HEK293 (cell line): ENCODE measurements around the gene NCAN.

ENCODE experiments used
- CTCF ChIA-PET: fragments of 350-600 bp; formaldehyde crosslinking; extraction: SDS; loops from one replicate; lab custom pipeline; 2021; ENCODE audit warnings: antibody characterized with exemption; lab: Yijun Ruan, JAX
- POLR2A ChIA-PET: fragments of 300-600 bp; formaldehyde crosslinking; extraction: SDS; loops from one replicate; lab custom pipeline; 2020; ENCODE audit warnings: antibody characterized with exemption, inconsistent platforms; lab: Yijun Ruan, JAX
- H3K27ac ChIP-seq: fragments of 200-500 bp; sonication (Bioruptor generic); 2 replicates; pipeline ENCODE4 v1.5.1; 2014; ENCODE audit warnings: low read depth, low read length, control low read depth, inconsistent platforms; ENCODE audit errors: extremely low read depth
- H3K36me3 ChIP-seq, 2 experiments: fragments of 200-500 bp in 1 of 2; sonication (Bioruptor generic) in 1 of 2; 1 replicate in 1 of 2; 2 replicates in 1 of 2; pipeline ENCODE4 v1.5.1; 2014 to 2017; ENCODE audit warnings: inconsistent platforms in 2 of 2, low read length in 2 of 2; ENCODE audit not compliant: control insufficient read depth in 2 of 2, insufficient read depth in 1 of 2
- H3K4me1 ChIP-seq: fragments of 200-500 bp; sonication (Bioruptor generic); 2 replicates; pipeline ENCODE4 v1.5.1; 2014; ENCODE audit warnings: mild to moderate bottlenecking, low read length, inconsistent platforms; ENCODE audit not compliant: control insufficient read depth, insufficient read depth
- H3K4me3 ChIP-seq: 2 replicates; pipeline ENCODE4 v1.5.1; 2011; ENCODE audit warnings: low read depth, mild to moderate bottlenecking, control low read depth, low read length, moderate library complexity
- H3K9me3 ChIP-seq: fragments of 200-500 bp; sonication (Bioruptor generic); 2 replicates; pipeline ENCODE4 v1.5.1; 2014; ENCODE audit warnings: low read depth, low read length, inconsistent platforms; ENCODE audit not compliant: control insufficient read depth, insufficient read depth
- BCL11B ChIP-seq: fragments of 450-650 bp; formaldehyde crosslinking; IDR thresholded peaks from 2 replicates; pipeline ENCODE4 v1.5.1; 2016; ENCODE audit warnings: low read depth, missing biosample characterization, missing genetic modification characterization
- GLIS1 ChIP-seq: fragments of 450-650 bp; formaldehyde crosslinking; IDR thresholded peaks from 2 replicates; pipeline ENCODE4 v1.5.1; 2016; ENCODE audit warnings: missing biosample characterization, missing genetic modification characterization
- KLF9 ChIP-seq: fragments of 450-650 bp; formaldehyde crosslinking; IDR thresholded peaks from 2 replicates; pipeline ENCODE4 v1.5.1; 2016; ENCODE audit warnings: missing biosample characterization, missing genetic modification characterization, low read depth
- OVOL3 ChIP-seq: fragments of 450-650 bp; formaldehyde crosslinking; IDR thresholded peaks from 2 replicates; pipeline ENCODE4 v1.5.1; 2016; ENCODE audit warnings: missing biosample characterization, missing genetic modification characterization
- SP7 ChIP-seq: fragments of 450-650 bp; formaldehyde crosslinking; IDR thresholded peaks from 2 replicates; pipeline ENCODE4 v1.5.1; 2016; ENCODE audit warnings: missing biosample characterization, missing genetic modification characterization
- ZEB2 ChIP-seq: fragments of 450-650 bp; formaldehyde crosslinking; IDR thresholded peaks from 2 replicates; pipeline ENCODE4 v1.5.1; 2016; ENCODE audit warnings: missing biosample characterization, missing genetic modification characterization
- ZNF10 ChIP-seq: fragments of 450-650 bp; formaldehyde crosslinking; IDR thresholded peaks from 2 replicates; pipeline ENCODE4 v1.5.1; 2017; ENCODE audit warnings: missing biosample characterization, missing genetic modification characterization
- ZNF16 ChIP-seq: fragments of 450-650 bp; formaldehyde crosslinking; IDR thresholded peaks from 2 replicates; pipeline ENCODE4 v1.5.1; 2016; ENCODE audit warnings: low read depth, missing biosample characterization, missing genetic modification characterization
- ZNF169 ChIP-seq: fragments of 450-650 bp; formaldehyde crosslinking; IDR thresholded peaks from 2 replicates; pipeline ENCODE4 v1.5.1; 2016; ENCODE audit warnings: missing biosample characterization, missing genetic modification characterization
- ZNF214 ChIP-seq: fragments of 450-650 bp; formaldehyde crosslinking; IDR thresholded peaks from 2 replicates; pipeline ENCODE4 v1.5.1; 2017; ENCODE audit warnings: missing biosample characterization, mild to moderate bottlenecking, missing genetic modification characterization, borderline replicate concordance
- ZNF223 ChIP-seq: fragments of 450-650 bp; formaldehyde crosslinking; IDR thresholded peaks from 2 replicates; pipeline ENCODE4 v1.5.1; 2016; ENCODE audit warnings: missing biosample characterization, missing genetic modification characterization
- ZNF24 ChIP-seq: fragments of 450-650 bp; formaldehyde crosslinking; IDR thresholded peaks from 2 replicates; pipeline ENCODE4 v1.5.1; 2016; ENCODE audit warnings: missing biosample characterization, missing genetic modification characterization
- ZNF302 ChIP-seq: fragments of 450-650 bp; formaldehyde crosslinking; IDR thresholded peaks from 2 replicates; pipeline ENCODE4 v1.5.1; 2016; ENCODE audit warnings: missing biosample characterization, missing genetic modification characterization, low read depth
- ZNF37A ChIP-seq: fragments of 450-650 bp; IDR thresholded peaks from 2 replicates; pipeline ENCODE4 v1.5.1; 2018; ENCODE audit warnings: missing biosample characterization, missing genetic modification characterization
- ZNF423 ChIP-seq: fragments of 450-650 bp; formaldehyde crosslinking; IDR thresholded peaks from 2 replicates; pipeline ENCODE4 v1.5.1; 2016; ENCODE audit warnings: missing biosample characterization, missing genetic modification characterization
- ZNF48 ChIP-seq: fragments of 450-650 bp; formaldehyde crosslinking; IDR thresholded peaks from 2 replicates; pipeline ENCODE4 v1.5.1; 2016; ENCODE audit warnings: missing biosample characterization, missing genetic modification characterization
- ZNF548 ChIP-seq: fragments of 450-650 bp; formaldehyde crosslinking; IDR thresholded peaks from 2 replicates; pipeline ENCODE4 v1.5.1; 2016; ENCODE audit warnings: missing biosample characterization, missing genetic modification characterization
- ZNF549 ChIP-seq: fragments of 450-650 bp; IDR thresholded peaks from 2 replicates; pipeline ENCODE4 v1.5.1; 2018; ENCODE audit warnings: missing biosample characterization, missing genetic modification characterization, mild to moderate bottlenecking, inconsistent platforms, moderate library complexity
- ZNF626 ChIP-seq: fragments of 450-650 bp; sonication (Bioruptor Pico); formaldehyde crosslinking; IDR thresholded peaks from 2 replicates; pipeline ENCODE4 v1.5.1; 2018; ENCODE audit warnings: missing biosample characterization, missing genetic modification characterization, inconsistent platforms
- ZNF701 ChIP-seq: fragments of 450-650 bp; formaldehyde crosslinking; IDR thresholded peaks from 2 replicates; pipeline ENCODE4 v1.5.1; 2016; ENCODE audit warnings: missing biosample characterization, missing genetic modification characterization
- ZNF747 ChIP-seq: fragments of 450-650 bp; formaldehyde crosslinking; IDR thresholded peaks from 2 replicates; pipeline ENCODE4 v1.5.1; 2016; ENCODE audit warnings: missing biosample characterization, missing genetic modification characterization
- ZNF768 ChIP-seq: fragments of 450-650 bp; formaldehyde crosslinking; IDR thresholded peaks from 2 replicates; pipeline ENCODE4 v1.5.1; 2018; ENCODE audit warnings: missing biosample characterization, mild to moderate bottlenecking, missing genetic modification characterization
- ZNF843 ChIP-seq: fragments of 450-650 bp; formaldehyde crosslinking; IDR thresholded peaks from 2 replicates; pipeline ENCODE4 v1.5.1; 2016; ENCODE audit warnings: missing biosample characterization, missing genetic modification characterization
- TF ChIP-seq, protein P1 (sequence below): fragments of 450-650 bp; formaldehyde crosslinking; IDR thresholded peaks from 2 replicates; pipeline ENCODE4 v1.5.1; 2017; ENCODE audit warnings: missing biosample characterization, mild to moderate bottlenecking, missing genetic modification characterization, moderate library complexity
- TF ChIP-seq, protein P2 (sequence below): fragments of 450-650 bp; formaldehyde crosslinking; IDR thresholded peaks from 2 replicates; pipeline ENCODE4 v1.5.1; 2016; ENCODE audit warnings: missing biosample characterization, missing genetic modification characterization
- TF ChIP-seq, protein P3 (sequence below): fragments of 450-650 bp; formaldehyde crosslinking; IDR thresholded peaks from 2 replicates; pipeline ENCODE4 v1.5.1; 2016; ENCODE audit warnings: missing biosample characterization, missing genetic modification characterization
- TF ChIP-seq, protein P4 (sequence below): fragments of 450-650 bp; formaldehyde crosslinking; IDR thresholded peaks from 2 replicates; pipeline ENCODE4 v1.5.1; 2016; ENCODE audit warnings: missing biosample characterization, missing genetic modification characterization

The NCAN gene

DNA sequence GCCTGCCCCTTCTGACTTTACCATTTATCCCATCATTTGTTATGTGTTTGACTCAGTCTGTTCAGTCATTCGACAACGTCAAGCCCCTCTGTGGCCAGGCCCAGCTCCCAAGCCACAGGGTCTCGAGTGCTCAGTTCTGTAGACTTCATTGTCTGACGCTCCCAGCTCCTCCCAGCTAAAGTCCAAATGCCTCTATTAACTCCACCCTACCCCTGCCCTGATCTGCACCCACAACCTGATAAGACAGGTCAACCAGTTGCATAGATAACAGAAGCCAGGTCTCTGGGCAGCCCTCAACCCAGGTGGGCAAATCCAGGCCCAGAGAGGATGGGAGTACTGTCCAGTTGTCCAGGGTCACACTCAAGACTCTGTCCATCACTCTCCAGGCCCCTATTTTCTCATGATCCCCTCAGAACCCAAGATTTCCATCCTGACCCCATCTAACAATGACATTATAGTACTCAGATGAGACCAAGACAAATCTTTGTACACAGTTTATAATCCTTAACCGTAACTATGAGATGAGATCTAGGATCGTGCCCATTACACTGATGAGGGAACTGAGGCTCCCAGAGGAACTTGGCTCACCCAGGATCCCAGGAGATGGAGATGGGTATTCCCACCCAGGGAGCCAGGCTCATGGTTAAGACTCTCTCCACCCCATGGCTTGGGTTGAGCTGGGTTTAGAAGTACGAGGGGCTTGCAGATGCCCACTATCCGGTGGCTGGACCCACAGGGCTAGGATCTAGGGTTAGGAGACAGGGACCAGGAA is 60.3 kb downstream of the NCAN start:
- ChIA-PET POLR2A (no interaction called here), CTCF (interaction anchor here (0.6 to 1.0 kb wide), 2 partner anchors 51 to 124 kb away, joined by 3 read pairs; no protein-coding TSS in a partner anchor)
- H3K4me3 ChIP-seq: no peak overlapping the region
- H3K36me3 ChIP-seq: peaks cover 0 to 21% of the 10 kb centered on the region in 2 experiments; a peak in 2 of 3 replicates
- no peak for TF ChIP-seq GLIS1 (tag by site-specific recombination)
- no peak for TF ChIP-seq ZNF48 (tag by site-specific recombination)
- no peak for TF ChIP-seq ZNF423 (tag by site-specific recombination)
- no peak for TF ChIP-seq ZNF214 (tag by site-specific recombination)
- TF ChIP-seq ZNF302 (tag by site-specific recombination): no peak
- no peak for TF ChIP-seq ZNF701
- no peak for TF ChIP-seq ZNF548 (tag by site-specific recombination)
- TF ChIP-seq ZNF843 (tag by site-specific recombination): no peak
- TF ChIP-seq ZNF24 (tag by site-specific recombination): no peak
- TF ChIP-seq SP7 (tag by site-specific recombination): no peak
- no peak for TF ChIP-seq ZNF549
- no peak for TF ChIP-seq OVOL3 (tag by site-specific recombination)
- no peak for TF ChIP-seq ZNF169 (tag by site-specific recombination)
- TF ChIP-seq, all 188 proteins: peak for 0
- no peaks in the 10 kb centered on the region for H3K9me3 ChIP-seq
- H3K4me1 ChIP-seq: no peaks in the 10 kb centered on the region
- no peak overlapping the region for H3K27ac ChIP-seq

DNA sequence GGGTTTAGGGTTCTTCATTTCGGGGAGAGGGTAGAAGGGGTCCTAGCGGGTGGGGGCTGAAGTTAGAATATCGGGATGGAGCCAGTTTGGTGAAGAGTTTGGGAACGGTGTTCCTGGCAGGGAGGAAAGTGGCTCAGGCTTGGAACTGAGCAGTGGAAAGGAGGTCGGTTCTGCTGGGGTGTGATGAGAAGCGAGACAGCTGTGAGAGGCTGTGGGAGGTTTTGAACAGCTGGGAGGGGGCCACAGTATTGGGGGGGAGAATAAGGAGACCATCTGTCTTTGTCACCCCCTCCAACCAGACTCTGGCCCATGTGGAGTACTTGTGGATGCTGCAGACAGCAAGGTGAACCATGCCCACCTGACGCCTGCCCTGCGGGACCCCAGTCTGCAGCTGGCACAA is 62.4 kb downstream of the NCAN start:
- TF ChIP-seq ZNF16 (tag by site-specific recombination): no peak
- no peak for TF ChIP-seq KLF9
- TF ChIP-seq ZEB2 (tag by site-specific recombination): no peak
- no peak for TF ChIP-seq ZNF768 (tag by site-specific recombination)
- no peak for TF ChIP-seq ZNF223 (tag by site-specific recombination)
- TF ChIP-seq ZNF10 (tag by site-specific recombination): no peak
- TF ChIP-seq, protein P1, sequence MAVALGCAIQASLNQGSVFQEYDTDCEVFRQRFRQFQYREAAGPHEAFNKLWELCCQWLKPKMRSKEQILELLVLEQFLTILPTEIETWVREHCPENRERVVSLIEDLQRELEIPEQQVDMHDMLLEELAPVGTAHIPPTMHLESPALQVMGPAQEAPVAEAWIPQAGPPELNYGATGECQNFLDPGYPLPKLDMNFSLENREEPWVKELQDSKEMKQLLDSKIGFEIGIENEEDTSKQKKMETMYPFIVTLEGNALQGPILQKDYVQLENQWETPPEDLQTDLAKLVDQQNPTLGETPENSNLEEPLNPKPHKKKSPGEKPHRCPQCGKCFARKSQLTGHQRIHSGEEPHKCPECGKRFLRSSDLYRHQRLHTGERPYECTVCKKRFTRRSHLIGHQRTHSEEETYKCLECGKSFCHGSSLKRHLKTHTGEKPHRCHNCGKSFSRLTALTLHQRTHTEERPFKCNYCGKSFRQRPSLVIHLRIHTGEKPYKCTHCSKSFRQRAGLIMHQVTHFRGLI (tag by site-specific recombination): no peak
- no peak for TF ChIP-seq BCL11B (tag by site-specific recombination)
- TF ChIP-seq, protein P2, sequence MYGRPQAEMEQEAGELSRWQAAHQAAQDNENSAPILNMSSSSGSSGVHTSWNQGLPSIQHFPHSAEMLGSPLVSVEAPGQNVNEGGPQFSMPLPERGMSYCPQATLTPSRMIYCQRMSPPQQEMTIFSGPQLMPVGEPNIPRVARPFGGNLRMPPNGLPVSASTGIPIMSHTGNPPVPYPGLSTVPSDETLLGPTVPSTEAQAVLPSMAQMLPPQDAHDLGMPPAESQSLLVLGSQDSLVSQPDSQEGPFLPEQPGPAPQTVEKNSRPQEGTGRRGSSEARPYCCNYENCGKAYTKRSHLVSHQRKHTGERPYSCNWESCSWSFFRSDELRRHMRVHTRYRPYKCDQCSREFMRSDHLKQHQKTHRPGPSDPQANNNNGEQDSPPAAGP (tag by site-specific recombination): no peak
- TF ChIP-seq ZNF37A (tag by site-specific recombination): no peak
- TF ChIP-seq, protein P3, sequence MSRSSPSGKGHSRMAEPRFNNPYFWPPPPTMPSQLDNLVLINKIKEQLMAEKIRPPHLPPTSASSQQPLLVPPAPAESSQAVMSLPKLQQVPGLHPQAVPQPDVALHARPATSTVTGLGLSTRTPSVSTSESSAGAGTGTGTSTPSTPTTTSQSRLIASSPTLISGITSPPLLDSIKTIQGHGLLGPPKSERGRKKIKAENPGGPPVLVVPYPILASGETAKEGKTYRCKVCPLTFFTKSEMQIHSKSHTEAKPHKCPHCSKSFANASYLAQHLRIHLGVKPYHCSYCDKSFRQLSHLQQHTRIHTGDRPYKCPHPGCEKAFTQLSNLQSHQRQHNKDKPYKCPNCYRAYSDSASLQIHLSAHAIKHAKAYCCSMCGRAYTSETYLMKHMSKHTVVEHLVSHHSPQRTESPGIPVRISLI (tag by site-specific recombination): no peak
- TF ChIP-seq, protein P4, sequence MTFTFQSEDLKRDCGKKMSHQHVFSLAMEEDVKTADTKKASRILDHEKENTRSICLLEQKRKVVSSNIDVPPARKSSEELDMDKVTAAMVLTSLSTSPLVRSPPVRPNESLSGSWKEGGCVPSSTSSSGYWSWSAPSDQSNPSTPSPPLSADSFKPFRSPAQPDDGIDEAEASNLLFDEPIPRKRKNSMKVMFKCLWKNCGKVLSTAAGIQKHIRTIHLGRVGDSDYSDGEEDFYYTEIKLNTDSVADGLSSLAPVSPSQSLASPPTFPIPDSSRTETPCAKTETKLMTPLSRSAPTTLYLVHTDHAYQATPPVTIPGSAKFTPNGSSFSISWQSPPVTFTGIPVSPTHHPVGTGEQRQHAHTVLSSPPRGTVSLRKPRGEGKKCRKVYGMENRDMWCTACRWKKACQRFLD: no peak
- no peak for TF ChIP-seq ZNF626
- TF ChIP-seq ZNF747: no peak
- Histone ChIP-seq H3K4me1 (no peaks in the 10 kb centered on the region), H3K4me3 (no peak overlapping the region), H3K27ac (no peak overlapping the region), H3K36me3 (peaks cover 0 to 41% of the 10 kb centered on the region in 2 experiments; a peak in 2 of 3 replicates), H3K9me3 (no peaks in the 10 kb centered on the region)
- CTCF ChIA-PET: interaction anchor here (0.6 to 0.7 kb wide), 2 partner anchors 12 to 15 kb away, joined by 4 read pairs; no protein-coding TSS in a partner anchor
- POLR2A ChIA-PET: no interaction called here
